OCI-LY7 (cell line): ENCODE data around the gene FIGN.

ENCODE experiments used
- CTCF ChIP-seq: fragments of 200-600 bp; sonication (generic); conservative IDR thresholded peaks from 2 replicates; pipeline ENCODE4 v1.5.1; 2014; ENCODE audit warnings: mild to moderate bottlenecking, antibody characterized with exemption, low read length, moderate library complexity, mixed read lengths
- EZH2phosphoT487 ChIP-seq: fragments of 200-600 bp; sonication (generic); IDR thresholded peaks from 2 replicates; pipeline ENCODE4 v1.6.1; 2018; ENCODE audit warnings: low read depth, borderline replicate concordance, mild to moderate bottlenecking, mixed run types, antibody characterized with exemption, low read length, moderate library complexity, mixed read lengths

GRCh38 chr2:163737190-163737439 lies 1.3 kb upstream of the FIGN start:
- TF ChIP-seq CTCF: no peak
- no peak for TF ChIP-seq EZH2phosphoT487
